ENCODE data around the gene SCG3.

Gene SCG3

GRCh38 chr15:51678096-51678495, 3.2 kb upstream of the SCG3 start:
- DNase-seq (ENCODE audit: low read depth, low spot score) = no peak

GRCh38 chr15:51680321-51680720, 982 bp upstream of the SCG3 start:
- DNase-seq (ENCODE audit: low read depth, low spot score) = no peak

GRCh38 chr15:51687565-51687964, 6.3 kb downstream of the SCG3 start:
- DNase-seq (ENCODE audit: low read depth, low spot score) = no peak

GRCh38 chr15:51688863-51689262, 7.6 kb downstream of the SCG3 start:
- DNase-seq (ENCODE audit: low read depth, low spot score) = no peak

GRCh38 chr15:51692154-51692553, 10.9 kb downstream of the SCG3 start:
- DNase-seq (ENCODE audit: low read depth, low spot score) = no peak

- no peak for DNase-seq (ENCODE audit: low read depth, low spot score)
These were observed 15.3 kb downstream of the SCG3 start for GRCh38 chr15:51696566-51696965.

GRCh38 chr15:51697163-51697562, 15.9 kb downstream of the SCG3 start:
- no peak for DNase-seq (ENCODE audit: low read depth, low spot score)

- DNase-seq (ENCODE audit: low read depth, low spot score) = no peak
These were observed 18.1 kb downstream of the SCG3 start for GRCh38 chr15:51699373-51699772.

- DNase-seq (ENCODE audit: low read depth, low spot score) = no peak
These were observed 21.4 kb downstream of the SCG3 start for GRCh38 chr15:51702710-51703109.

GRCh38 chr15:51706291-51706690, 25.0 kb downstream of the SCG3 start:
- no peak for DNase-seq (ENCODE audit: low read depth, low spot score)

GRCh38 chr15:51706926-51707608, 25.8 kb downstream of the SCG3 start:
- DNase-seq (ENCODE audit: low read depth, low spot score) = no peak

- no peak for DNase-seq (ENCODE audit: low read depth, low spot score)
These were observed 26.7 kb downstream of the SCG3 start for GRCh38 chr15:51708013-51708412.

GRCh38 chr15:51709031-51709430, 27.7 kb downstream of the SCG3 start:
- DNase-seq (ENCODE audit: low read depth, low spot score) = no peak

- no peak for DNase-seq (ENCODE audit: low read depth, low spot score)
These were observed 32.9 kb downstream of the SCG3 start for GRCh38 chr15:51714162-51714561.

- DNase-seq (ENCODE audit: low read depth, low spot score) = no peak
These were observed 33.6 kb downstream of the SCG3 start for GRCh38 chr15:51714911-51715310.

- DNase-seq (ENCODE audit: low read depth, low spot score) = no peak
These were observed 36.9 kb downstream of the SCG3 start for GRCh38 chr15:51718219-51718618.

GRCh38 chr15:51718746-51719145, 37.4 kb downstream of the SCG3 start:
- DNase-seq (ENCODE audit: low read depth, low spot score) = no peak

- DNase-seq (ENCODE audit: low read depth, low spot score) = no peak
These were observed 39.1 kb downstream of the SCG3 start for GRCh38 chr15:51720201-51720995.

GRCh38 chr15:51721199-51721960, 40.1 kb downstream of the SCG3 start:
- no peak for DNase-seq (ENCODE audit: low read depth, low spot score)

GRCh38 chr15:51724199-51724598, 42.9 kb downstream of the SCG3 start:
- DNase-seq (ENCODE audit: low read depth, low spot score) = no peak

GRCh38 chr15:51724673-51725072, 43.4 kb downstream of the SCG3 start:
- peak; percentile 60 for DNase-seq (ENCODE audit: low read depth, low spot score)

GRCh38 chr15:51726302-51727073, 45.2 kb downstream of the SCG3 start:
- peak; percentile 94 for DNase-seq (ENCODE audit: low read depth, low spot score)
